GM12891 (cell line): ENCODE data around the gene ZNF81.

Experiments used
- PAX5 ChIP-seq: IDR thresholded peaks from 2 replicates; pipeline ENCODE4 v1.6.1; 2011; ENCODE audit warnings: low read length, moderate library complexity, mild to moderate bottlenecking; ENCODE audit not compliant: insufficient read depth, severe bottlenecking
- POLR2A ChIP-seq: IDR thresholded peaks from 2 replicates; pipeline ENCODE4 v1.6.1; 2011; ENCODE audit warnings: low read depth, low read length, control low read depth
- POU2F2 ChIP-seq: IDR thresholded peaks from 2 replicates; pipeline ENCODE4 v1.6.1; 2011; ENCODE audit warnings: low read depth, mild to moderate bottlenecking, control low read depth, low read length, moderate library complexity

- no peak for TF ChIP-seq POLR2A
- no peak for TF ChIP-seq POU2F2
- TF ChIP-seq PAX5: no peak
These were observed 81.6 kb downstream of the ZNF81 start for GRCh38 chrX:47918274-47918673.
